Activated naive CD8-positive, alpha-beta T cell treated with anti-CD3 and anti-CD28 coated beads for 36 hours (primary cell): ENCODE data around the gene DCAF11. TPM values are rescaled to one million over a fixed set of nuclear protein-coding genes. Genes with fewer than 3 reads are reported as not detected.
A peak's percentile ranks its signal among the peaks of the same experiment; 100 is the strongest.

ENCODE experiments used
- DNase-seq: peaks from one replicate; pipeline ENCODE4 v3.0.0; 2021
- H3K27ac Mint-ChIP-seq: one replicate; pipeline ENCODE4 v1.8.0; 2022; ENCODE audit warnings: mild to moderate bottlenecking, moderate library complexity, mixed read lengths
- H3K27me3 Mint-ChIP-seq: one replicate; pipeline ENCODE4 v1.8.0; 2022; ENCODE audit warnings: mild to moderate bottlenecking, mixed read lengths
- H3K36me3 Mint-ChIP-seq: one replicate; pipeline ENCODE4 v1.8.0; 2021; ENCODE audit warnings: mild to moderate bottlenecking, mixed read lengths
- H3K4me1 Mint-ChIP-seq: one replicate; pipeline ENCODE4 v1.8.0; 2021; ENCODE audit warnings: mixed read lengths
- H3K4me3 Mint-ChIP-seq: one replicate; pipeline ENCODE4 v1.8.0; 2022; ENCODE audit warnings: mild to moderate bottlenecking, moderate library complexity, mixed read lengths
- H3K9me3 Mint-ChIP-seq: one replicate; pipeline ENCODE4 v1.8.0; 2022; ENCODE audit warnings: mixed read lengths
- total RNA-seq, 2 experiments: library from RNA; stranded (reverse); gene quantifications; one replicate each; pipeline ENCODE4 v1.2.3, GENCODE V29; 2021

The DCAF11 gene
- total RNA-seq, 2 experiments from 2014 or later: 56.0 to 56.7 TPM

- DNase-seq: no peak
- no peaks in the 10 kb centered on the region for H3K9me3 Mint-ChIP-seq
- H3K4me1 Mint-ChIP-seq: peaks cover 41% of the 10 kb centered on the region
- H3K27me3 Mint-ChIP-seq: peaks cover 6% of the 10 kb centered on the region
- H3K36me3 Mint-ChIP-seq: peaks cover 38% of the 10 kb centered on the region
- H3K4me3 Mint-ChIP-seq: no peak overlapping the region
- peak overlapping the region; percentile 100 for H3K27ac Mint-ChIP-seq
Observed at GRCh38 chr14:24160499-24160849, 45.9 kb downstream of the DCAF11 start.

GRCh38 chr14:24160850-24161804, 46.5 kb downstream of the DCAF11 start, which contains the start of gene IRF9:
TSS of gene IRF9 (plus strand) at chr14:24161265. CDS start at chr14:24162145, 880 bp downstream.
- Mint-ChIP-seq H3K27ac (peak within 1 kb of the TSS; percentile 100), H3K36me3 (peaks cover 38% of the 10 kb centered on the region), H3K4me3 (peak within 1 kb of the TSS; percentile 99), H3K4me1 (peaks cover 41% of the 10 kb centered on the region), H3K27me3 (peaks cover 6% of the 10 kb centered on the region), H3K9me3 (no peaks in the 10 kb centered on the region)
- peak; percentile 94 for DNase-seq

DNA sequence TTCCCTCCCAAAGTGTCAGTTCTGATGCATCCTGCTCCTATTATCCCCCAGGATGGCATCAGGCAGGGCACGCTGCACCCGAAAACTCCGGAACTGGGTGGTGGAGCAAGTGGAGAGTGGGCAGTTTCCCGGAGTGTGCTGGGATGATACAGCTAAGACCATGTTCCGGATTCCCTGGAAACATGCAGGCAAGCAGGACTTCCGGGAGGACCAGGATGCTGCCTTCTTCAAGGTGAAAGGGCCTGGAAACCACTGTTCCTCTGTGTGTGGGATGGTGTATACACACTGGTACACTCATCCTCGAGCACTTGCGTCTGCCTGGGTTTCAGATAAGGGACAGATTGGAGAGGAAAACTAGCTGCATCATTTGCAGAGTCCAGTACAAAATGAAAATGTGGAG, 47.5 kb downstream of the DCAF11 start:
- H3K4me3 Mint-ChIP-seq: peak overlapping the region; percentile 99
- no peaks in the 10 kb centered on the region for H3K9me3 Mint-ChIP-seq
- H3K27me3 Mint-ChIP-seq: peaks cover 6% of the 10 kb centered on the region
- peaks cover 47% of the 10 kb centered on the region for H3K4me1 Mint-ChIP-seq
- peak; percentile 24 for DNase-seq
- peaks cover 42% of the 10 kb centered on the region for H3K36me3 Mint-ChIP-seq
- peak overlapping the region; percentile 100 for H3K27ac Mint-ChIP-seq

- Mint-ChIP-seq H3K4me1 (peaks cover 47% of the 10 kb centered on the region), H3K9me3 (no peaks in the 10 kb centered on the region)
- no peak for DNase-seq
Observed at GRCh38 chr14:24164518-24164991, 50.0 kb downstream of the DCAF11 start.

DNA sequence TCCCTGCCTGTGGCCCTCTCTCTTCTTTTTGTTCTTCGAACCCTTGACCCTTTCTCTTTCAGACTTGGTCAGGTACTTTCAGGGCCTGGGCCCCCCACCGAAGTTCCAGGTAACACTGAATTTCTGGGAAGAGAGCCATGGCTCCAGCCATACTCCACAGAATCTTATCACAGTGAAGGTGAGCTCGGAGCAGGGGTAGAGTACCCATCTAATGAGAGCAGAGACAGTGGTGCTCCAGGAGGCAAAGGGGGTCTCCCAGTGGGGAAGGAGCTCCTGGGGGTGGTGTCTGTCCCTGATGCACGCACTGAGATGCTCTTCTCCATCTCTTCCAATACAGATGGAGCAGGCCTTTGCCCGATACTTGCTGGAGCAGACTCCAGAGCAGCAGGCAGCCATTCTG, 51.2 kb downstream of the DCAF11 start:
- Mint-ChIP-seq H3K4me3 (no peak overlapping the region), H3K27me3 (peaks cover 6% of the 10 kb centered on the region), H3K27ac (no peak overlapping the region), H3K4me1 (peaks cover 38% of the 10 kb centered on the region), H3K36me3 (peaks cover 55% of the 10 kb centered on the region), H3K9me3 (no peaks in the 10 kb centered on the region)
- DNase-seq: no peak

More at GRCh38 chr14:24164518-24164991, 50.0 kb downstream of the DCAF11 start:
- Mint-ChIP-seq H3K27me3 (peaks cover 6% of the 10 kb centered on the region), H3K27ac (peak overlapping the region; percentile 70), H3K4me3 (no peak overlapping the region), H3K36me3 (peaks cover 51% of the 10 kb centered on the region)

- Mint-ChIP-seq H3K36me3 (peaks cover 49% of the 10 kb centered on the region), H3K27me3 (no peaks in the 10 kb centered on the region), H3K27ac (peak overlapping the region; percentile 44), H3K9me3 (no peaks in the 10 kb centered on the region), H3K4me3 (no peak overlapping the region), H3K4me1 (peaks cover 36% of the 10 kb centered on the region)
- DNase-seq: no peak
Observed at GRCh38 chr14:24167469-24168114, 53.0 kb downstream of the DCAF11 start.

DNA sequence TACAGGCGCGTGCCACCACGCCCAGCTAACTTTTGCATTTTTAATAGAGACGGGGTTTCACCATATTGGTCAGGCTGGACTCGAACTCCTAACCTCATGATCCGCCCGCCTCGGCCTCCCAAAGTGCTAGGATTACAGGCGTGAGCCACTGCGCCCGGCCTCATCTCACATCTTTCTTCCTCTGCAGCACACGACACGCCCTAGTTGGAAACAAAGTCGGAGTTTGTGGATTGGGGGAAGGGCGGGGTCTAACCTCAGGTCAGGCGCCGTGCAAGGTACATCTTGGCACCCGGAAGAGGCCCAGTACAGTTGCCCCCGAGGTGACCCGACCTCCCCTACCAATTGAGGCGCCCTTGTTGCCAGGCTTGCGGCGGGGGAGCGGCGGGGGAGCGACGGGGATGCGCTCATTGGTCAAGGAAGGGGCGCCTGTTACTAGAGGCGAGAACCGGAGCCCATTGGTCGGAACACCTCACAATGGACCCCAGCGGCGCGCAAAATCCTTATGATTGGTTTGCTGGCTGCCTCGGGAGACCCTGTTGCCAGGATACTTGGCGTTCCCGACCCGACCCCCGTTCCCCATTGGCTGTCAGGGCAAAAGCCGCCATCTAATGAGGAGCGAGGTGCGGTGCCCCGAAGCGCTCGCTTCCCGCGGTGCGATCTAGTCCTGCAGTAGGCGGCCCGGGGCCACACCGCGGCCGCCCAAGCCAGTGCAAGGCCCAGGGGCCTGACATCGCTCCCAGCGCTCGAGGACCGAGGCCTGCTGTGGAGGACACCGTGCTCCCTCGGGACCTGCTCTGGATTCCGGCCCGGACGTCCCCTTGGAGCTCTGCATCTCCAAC, 57.1 kb downstream of the DCAF11 start, which contains the start of gene REC8:
REC8 (plus strand) TSS at position 659 of the 839 bp plus-strand sequence. CDS start 473 bp downstream, outside the sequence.
- Mint-ChIP-seq H3K27me3 (no peaks in the 10 kb centered on the region), H3K4me1 (peaks cover 22% of the 10 kb centered on the region), H3K27ac (peak within 1 kb of the TSS; percentile 83), H3K36me3 (peaks cover 31% of the 10 kb centered on the region), H3K4me3 (peak within 1 kb of the TSS; percentile 78), H3K9me3 (no peaks in the 10 kb centered on the region)
- peak; percentile 83 for DNase-seq

DNA sequence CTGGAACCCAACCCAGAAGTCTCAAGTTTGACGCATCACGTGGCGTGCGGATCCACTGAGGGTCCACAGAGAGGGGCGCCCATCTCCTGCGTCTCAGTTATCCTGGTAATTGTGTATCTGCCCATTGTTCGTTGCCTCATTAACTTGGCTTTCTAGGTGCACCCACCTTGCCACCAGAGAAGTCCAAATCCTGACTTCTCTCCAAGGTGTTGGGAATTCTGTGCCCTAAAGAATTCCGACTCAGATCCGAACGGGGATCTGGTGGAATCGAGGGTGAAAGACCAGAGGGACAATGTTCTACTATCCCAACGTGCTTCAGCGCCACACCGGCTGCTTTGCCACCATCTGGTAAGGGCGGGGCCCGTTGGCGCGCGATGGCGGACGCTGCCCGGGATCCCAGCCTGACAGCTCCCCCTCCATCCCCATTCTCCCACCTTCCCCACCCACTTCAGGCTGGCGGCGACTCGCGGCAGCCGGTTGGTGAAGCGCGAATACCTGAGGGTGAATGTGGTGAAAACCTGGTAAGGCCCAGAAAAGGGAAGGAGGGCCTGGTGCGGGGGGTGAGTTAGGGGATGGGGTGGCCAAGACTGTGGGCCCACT, 57.8 kb downstream of the DCAF11 start:
- Mint-ChIP-seq H3K4me3 (peak overlapping the region; percentile 78), H3K9me3 (no peaks in the 10 kb centered on the region), H3K27me3 (no peaks in the 10 kb centered on the region), H3K4me1 (peaks cover 18% of the 10 kb centered on the region), H3K27ac (peak overlapping the region; percentile 54), H3K36me3 (peaks cover 26% of the 10 kb centered on the region)
- no peak for DNase-seq

- Mint-ChIP-seq H3K4me3 (peak overlapping the region; percentile 78), H3K4me1 (peaks cover 18% of the 10 kb centered on the region), H3K27me3 (no peaks in the 10 kb centered on the region), H3K9me3 (no peaks in the 10 kb centered on the region), H3K36me3 (peaks cover 23% of the 10 kb centered on the region), H3K27ac (peak overlapping the region; percentile 25)
- no peak for DNase-seq
Observed at GRCh38 chr14:24172871-24173281, 58.3 kb downstream of the DCAF11 start.

Other genes starting within 250 kb of the DCAF11 start
- gene DHRS4, start 161.0 kb upstream of the DCAF11 start, total RNA-seq: 10 to 100 TPM; 18.0 to 21.4 TPM
- 10 to 100 TPM; 18.1 to 20.8 TPM for gene DHRS4L2, start 125.8 kb upstream of the DCAF11 start, total RNA-seq
- gene CARMIL3, start 62.8 kb upstream of the DCAF11 start, total RNA-seq: under 1 TPM; 0.43 to 0.56 TPM
- gene CPNE6, start 43.2 kb upstream of the DCAF11 start, total RNA-seq: not detected
- gene PCK2, start 20.5 kb upstream of the DCAF11 start, total RNA-seq: 100 to 1,000 TPM; 110 TPM
- gene NRL, start 172 bp downstream of the DCAF11 start, total RNA-seq: 1 to 10 TPM; 1.8 to 2.6 TPM
- gene FITM1, start 15.9 kb downstream of the DCAF11 start, total RNA-seq: under 1 TPM in 1 of 2 experiments, not detected in 1; 0.29 TPM
- 100 to 1,000 TPM; 476 to 479 TPM for gene PSME1, start 21.4 kb downstream of the DCAF11 start, total RNA-seq
- 10 to 100 TPM; 39.1 to 40.1 TPM for gene EMC9, start 26.8 kb downstream of the DCAF11 start, total RNA-seq
- 100 to 1,000 TPM; 541 to 558 TPM for gene PSME2, start 31.8 kb downstream of the DCAF11 start, total RNA-seq
- 10 to 100 TPM; 82.2 to 86.5 TPM for gene RNF31, start 32.7 kb downstream of the DCAF11 start, total RNA-seq
- 100 to 1,000 TPM; 133 to 136 TPM for gene IRF9, start 46.5 kb downstream of the DCAF11 start, total RNA-seq
- gene REC8, start 57.3 kb downstream of the DCAF11 start, total RNA-seq: 10 to 100 TPM; 28.9 to 29.2 TPM
- 100 to 1,000 TPM; 152 to 161 TPM for gene IPO4, start 74.0 kb downstream of the DCAF11 start, total RNA-seq
- 10 to 100 TPM; 20.7 to 22.5 TPM for gene TM9SF1, start 80.7 kb downstream of the DCAF11 start, total RNA-seq
- not detected for gene TSSK4, start 90.9 kb downstream of the DCAF11 start, total RNA-seq
- 10 to 100 TPM; 54.4 to 58.9 TPM for gene CHMP4A, start 98.7 kb downstream of the DCAF11 start, total RNA-seq
- 10 to 100 TPM; 19.4 to 20.9 TPM for gene MDP1, start 101.3 kb downstream of the DCAF11 start, total RNA-seq
- 100 to 1,000 TPM; 194 to 201 TPM for gene NEDD8, start 117.6 kb downstream of the DCAF11 start, total RNA-seq
- 10 to 100 TPM; 44.5 to 48.4 TPM for gene GMPR2, start 118.2 kb downstream of the DCAF11 start, total RNA-seq
- gene TINF2, start 127.8 kb downstream of the DCAF11 start, total RNA-seq: 10 to 100 TPM; 68.2 to 71.1 TPM
- gene TGM1, start 148.4 kb downstream of the DCAF11 start, total RNA-seq: 1 to 10 TPM; 2.6 to 3.3 TPM
- 10 to 100 TPM; 34.5 to 36.1 TPM for gene RABGGTA, start 156.8 kb downstream of the DCAF11 start, total RNA-seq
- gene DHRS1, start 185.0 kb downstream of the DCAF11 start, total RNA-seq: 1 to 10 TPM; 7.4 to 8.6 TPM
- gene NOP9, start 185.1 kb downstream of the DCAF11 start, total RNA-seq: 10 to 100 TPM; 40.9 to 45.0 TPM
- gene CIDEB, start 193.2 kb downstream of the DCAF11 start, total RNA-seq: 1 to 10 TPM; 6.0 to 6.7 TPM
- 10 to 100 TPM; 11.5 TPM for gene LTB4R2, start 195.4 kb downstream of the DCAF11 start, total RNA-seq
- 10 to 100 TPM in 1 of 2 experiments, 1 to 10 TPM in 1; 9.3 to 10.3 TPM for gene LTB4R, start 196.7 kb downstream of the DCAF11 start, total RNA-seq
- 1 to 10 TPM in 1 of 2 experiments, under 1 TPM in 1; 0.70 to 1.0 TPM for gene ADCY4, start 220.3 kb downstream of the DCAF11 start, total RNA-seq
- 1 to 10 TPM; 5.4 to 6.3 TPM for gene RIPK3, start 225.2 kb downstream of the DCAF11 start, total RNA-seq